ENCODE measurements around the gene FASTKD3. TPM values are rescaled to one million over a fixed set of nuclear protein-coding genes. Genes with fewer than 3 reads are reported as not detected.
"Not testable (repeated sequence)": the region's sequence is repeated elsewhere in the genome, so short reads cannot be mapped to it uniquely, and the experiment has no call there.

Gene FASTKD3
- total RNA-seq, 1 donor from 2014 or later, result 8.1 TPM

- Histone ChIP-seq H3K4me1 (ENCODE audit: insufficient read depth, low read length) (no peaks in the 10 kb centered on the region), H3K9me3 (ENCODE audit: insufficient read depth, low read depth, low read length) (no peaks in the 10 kb centered on the region), H3K79me2 (ENCODE audit: insufficient read depth, low read length) (no peaks in the 10 kb centered on the region), H3K36me3 (ENCODE audit: insufficient read depth, low read length) (no peaks in the 10 kb centered on the region), H3K9ac (ENCODE audit: low read length) (no peak overlapping the region), H3K4me2 (ENCODE audit: low read length) (no peak overlapping the region), H2AFZ (ENCODE audit: low read depth, low read length) (no peak overlapping the region), H4K20me1 (ENCODE audit: insufficient read depth, low read length) (no peaks in the 10 kb centered on the region), H3K4me3 (ENCODE audit: insufficient read depth, low read depth, low read length) (no peak overlapping the region), H3K27me3 (ENCODE audit: insufficient read depth, low read length) (no peaks in the 10 kb centered on the region), H3K27ac (ENCODE audit: low read depth, low read length) (no peak overlapping the region)
- Mint-ChIP-seq H3K27ac (ENCODE audit: unreplicated experiment) (no peak overlapping the region), H3K4me1 (ENCODE audit: low read depth, unreplicated experiment) (no peaks in the 10 kb centered on the region), H3K9me3 (ENCODE audit: unreplicated experiment) (peaks cover 8% of the 10 kb centered on the region), H3K4me3 (ENCODE audit: unreplicated experiment) (no peak overlapping the region), H3K36me3 (ENCODE audit: low read depth, unreplicated experiment) (peaks cover 6% of the 10 kb centered on the region), H3K27me3 (ENCODE audit: low read depth, unreplicated experiment) (no peaks in the 10 kb centered on the region)
- no peak for TF ChIP-seq EZH2 (IDR thresholded peaks at IDR 0.05; ENCODE audit: insufficient read depth, low read length)
- TF ChIP-seq CTCF (IDR thresholded peaks at IDR 0.05; ENCODE audit: insufficient read depth, low read depth, low read length), result no peak
- FAIRE-seq (no peak), DNase-seq (ENCODE audit: low read depth) (peak; percentile 11)
Observed at GRCh38 chr5:7916171-7916804, 47.5 kb upstream of the FASTKD3 start.

- not testable (repeated sequence) for H3K36me3 ChIP-seq (ENCODE audit: insufficient read depth, low read length); H3K27ac Mint-ChIP-seq (ENCODE audit: unreplicated experiment); H3K27me3 ChIP-seq (ENCODE audit: insufficient read depth, low read length); H3K27me3 Mint-ChIP-seq (ENCODE audit: low read depth, unreplicated experiment); H3K4me2 ChIP-seq (ENCODE audit: low read length); H3K27ac ChIP-seq (ENCODE audit: low read depth, low read length); H3K9me3 ChIP-seq (ENCODE audit: insufficient read depth, low read depth, low read length); H3K4me3 ChIP-seq (ENCODE audit: insufficient read depth, low read depth, low read length); H3K79me2 ChIP-seq (ENCODE audit: insufficient read depth, low read length); H3K9ac ChIP-seq (ENCODE audit: low read length); H3K4me3 Mint-ChIP-seq (ENCODE audit: unreplicated experiment); FAIRE-seq; H3K4me1 ChIP-seq (ENCODE audit: insufficient read depth, low read length); H4K20me1 ChIP-seq (ENCODE audit: insufficient read depth, low read length); DNase-seq (ENCODE audit: low read depth); H2AFZ ChIP-seq (ENCODE audit: low read depth, low read length); H3K4me1 Mint-ChIP-seq (ENCODE audit: low read depth, unreplicated experiment)
- Mint-ChIP-seq H3K9me3 (ENCODE audit: unreplicated experiment) (peaks cover 13% of the 10 kb centered on the region), H3K36me3 (ENCODE audit: low read depth, unreplicated experiment) (peaks cover 34% of the 10 kb centered on the region)
Observed at GRCh38 chr5:7911429-7911771, 42.6 kb upstream of the FASTKD3 start.

- H3K27ac Mint-ChIP-seq (ENCODE audit: unreplicated experiment), result no peak overlapping the region
- DNase-seq (ENCODE audit: low read depth) (no peak), FAIRE-seq (no peak)
- H3K79me2 ChIP-seq (ENCODE audit: insufficient read depth, low read length), result no peaks in the 10 kb centered on the region
- no peaks in the 10 kb centered on the region for H3K36me3 ChIP-seq (ENCODE audit: insufficient read depth, low read length)
- H3K27ac ChIP-seq (ENCODE audit: low read depth, low read length), result no peak overlapping the region
- H3K4me1 ChIP-seq (ENCODE audit: insufficient read depth, low read length), result no peaks in the 10 kb centered on the region
- no peak overlapping the region for H3K4me3 Mint-ChIP-seq (ENCODE audit: unreplicated experiment)
- no peaks in the 10 kb centered on the region for H4K20me1 ChIP-seq (ENCODE audit: insufficient read depth, low read length)
- H3K4me2 ChIP-seq (ENCODE audit: low read length), result no peak overlapping the region
- H3K36me3 Mint-ChIP-seq (ENCODE audit: low read depth, unreplicated experiment), result peaks cover 34% of the 10 kb centered on the region
- no peaks in the 10 kb centered on the region for H3K4me1 Mint-ChIP-seq (ENCODE audit: low read depth, unreplicated experiment)
- H3K9me3 ChIP-seq (ENCODE audit: insufficient read depth, low read depth, low read length), result no peaks in the 10 kb centered on the region
- no peaks in the 10 kb centered on the region for H3K27me3 Mint-ChIP-seq (ENCODE audit: low read depth, unreplicated experiment)
- H3K27me3 ChIP-seq (ENCODE audit: insufficient read depth, low read length), result no peaks in the 10 kb centered on the region
- peaks cover 13% of the 10 kb centered on the region for H3K9me3 Mint-ChIP-seq (ENCODE audit: unreplicated experiment)
- H3K9ac ChIP-seq (ENCODE audit: low read length), result no peak overlapping the region
- no peak for TF ChIP-seq EZH2 (IDR thresholded peaks at IDR 0.05; ENCODE audit: insufficient read depth, low read length)
- H3K4me3 ChIP-seq (ENCODE audit: insufficient read depth, low read depth, low read length), result no peak overlapping the region
- no peak overlapping the region for H2AFZ ChIP-seq (ENCODE audit: low read depth, low read length)
Observed at GRCh38 chr5:7910738-7911428, 42.1 kb upstream of the FASTKD3 start.
